Smooth muscle cell (in vitro differentiated cells): ENCODE results near the gene CD6. TPM values are rescaled to one million over a fixed set of nuclear protein-coding genes. Genes with fewer than 3 reads are reported as not detected.

Experiments used
- DNase-seq: peaks from one replicate; lab custom pipeline; 2025; ENCODE audit not compliant: unreplicated experiment; lab: John Stamatoyannopoulos, UW
- H2AFZ ChIP-seq: fragments of 200-600 bp; sonication (generic); 2 replicates; pipeline ENCODE4 v1.6.0; 2016; ENCODE audit warnings: antibody characterized with exemption, low read depth, mild to moderate bottlenecking
- H3F3A ChIP-seq: fragments of 200-600 bp; sonication (generic); 2 replicates; pipeline ENCODE4 v1.6.0; 2017; ENCODE audit warnings: antibody characterized with exemption, low read depth
- H3K27ac ChIP-seq: fragments of 200-600 bp; sonication (generic); 2 replicates; pipeline ENCODE4 v1.5.1; 2016; ENCODE audit warnings: low read depth, mild to moderate bottlenecking
- H3K27me3 ChIP-seq: fragments of 200-600 bp; sonication (generic); 2 replicates; pipeline ENCODE4 v1.6.1; 2016; ENCODE audit warnings: low read depth, mild to moderate bottlenecking
- H3K36me3 ChIP-seq: fragments of 200-600 bp; sonication (generic); 2 replicates; pipeline ENCODE4 v1.5.1; 2016; ENCODE audit warnings: low read depth
- H3K4me1 ChIP-seq: fragments of 200-600 bp; sonication (generic); 2 replicates; pipeline ENCODE4 v1.5.1; 2016; ENCODE audit warnings: low read depth
- H3K4me2 ChIP-seq: fragments of 200-600 bp; sonication (generic); 2 replicates; pipeline ENCODE4 v1.6.0; 2016; ENCODE audit warnings: mild to moderate bottlenecking
- H3K4me3 ChIP-seq: fragments of 200-600 bp; sonication (generic); 2 replicates; pipeline ENCODE4 v1.5.1; 2016; ENCODE audit warnings: mild to moderate bottlenecking
- H3K79me2 ChIP-seq: fragments of 200-600 bp; sonication (generic); 2 replicates; pipeline ENCODE4 v1.6.0; 2016; ENCODE audit warnings: low read depth, mild to moderate bottlenecking
- H3K9ac ChIP-seq: fragments of 200-600 bp; sonication (generic); 2 replicates; pipeline ENCODE4 v1.6.0; 2016; ENCODE audit warnings: low read depth
- H3K9me3 ChIP-seq: fragments of 200-600 bp; sonication (generic); replicated peaks from 2 replicates; pipeline ENCODE4 v1.5.1; 2016; ENCODE audit warnings: low read depth
- H4K20me1 ChIP-seq: fragments of 200-600 bp; sonication (generic); 2 replicates; pipeline ENCODE4 v1.6.0; 2016; ENCODE audit warnings: low read depth
- WGBS: methylation state at CpG from one replicate; pipeline ENCODE4 v1.1.7; 2016; ENCODE audit warnings: low lambda C conversion rate; 5-methylcytosine and 5-hydroxymethylcytosine counted together
- polyA plus RNA-seq: library from polyadenylated mRNA; unstranded; fragments of >200 nt; fragmentation: Nextera tagmentation; extraction: Ambion mirVana; gene quantifications from 2 replicates; pipeline ENCODE4 v1.2.1, GENCODE V29; 2016
- total RNA-seq: library from RNA; depleted of rRNA; stranded (reverse); fragments of >200 nt; gene quantifications from 2 replicates; pipeline ENCODE4 v1.2.3, GENCODE V29; 2014
- TF ChIP-seq, protein P1 (sequence below): fragments of 200-600 bp; sonication (generic); IDR thresholded peaks from 2 replicates; pipeline ENCODE4 v1.5.1; 2017; ENCODE audit warnings: borderline replicate concordance, mild to moderate bottlenecking, antibody characterized with exemption; ENCODE audit not compliant: insufficient read depth, poor library complexity, severe bottlenecking

Gene CD6
- total and polyA plus RNA-seq, 2 experiments from 2014 or later = 0.27 TPM; not detected in 1

GRCh38 chr11:60957188-60957587 is 14.3 kb upstream of the CD6 start:
- Histone ChIP-seq H3F3A (no peaks in the 10 kb centered on the region), H4K20me1 (no peaks in the 10 kb centered on the region), H3K36me3 (no peaks in the 10 kb centered on the region), H3K27ac (no peak overlapping the region), H3K79me2 (no peaks in the 10 kb centered on the region), H3K4me3 (no peak overlapping the region), H3K4me2 (no peak overlapping the region), H3K27me3 (peaks cover 14% of the 10 kb centered on the region), H3K4me1 (peaks cover 2% of the 10 kb centered on the region), H3K9me3 (no peaks in the 10 kb centered on the region), H2AFZ (no peak overlapping the region), H3K9ac (no peak overlapping the region)
- TF ChIP-seq, protein P1, sequence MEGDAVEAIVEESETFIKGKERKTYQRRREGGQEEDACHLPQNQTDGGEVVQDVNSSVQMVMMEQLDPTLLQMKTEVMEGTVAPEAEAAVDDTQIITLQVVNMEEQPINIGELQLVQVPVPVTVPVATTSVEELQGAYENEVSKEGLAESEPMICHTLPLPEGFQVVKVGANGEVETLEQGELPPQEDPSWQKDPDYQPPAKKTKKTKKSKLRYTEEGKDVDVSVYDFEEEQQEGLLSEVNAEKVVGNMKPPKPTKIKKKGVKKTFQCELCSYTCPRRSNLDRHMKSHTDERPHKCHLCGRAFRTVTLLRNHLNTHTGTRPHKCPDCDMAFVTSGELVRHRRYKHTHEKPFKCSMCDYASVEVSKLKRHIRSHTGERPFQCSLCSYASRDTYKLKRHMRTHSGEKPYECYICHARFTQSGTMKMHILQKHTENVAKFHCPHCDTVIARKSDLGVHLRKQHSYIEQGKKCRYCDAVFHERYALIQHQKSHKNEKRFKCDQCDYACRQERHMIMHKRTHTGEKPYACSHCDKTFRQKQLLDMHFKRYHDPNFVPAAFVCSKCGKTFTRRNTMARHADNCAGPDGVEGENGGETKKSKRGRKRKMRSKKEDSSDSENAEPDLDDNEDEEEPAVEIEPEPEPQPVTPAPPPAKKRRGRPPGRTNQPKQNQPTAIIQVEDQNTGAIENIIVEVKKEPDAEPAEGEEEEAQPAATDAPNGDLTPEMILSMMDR = no peak
- DNase-seq = no peak
- 85% methylated on average over 4 of the region's 4 CpGs for WGBS

DNA sequence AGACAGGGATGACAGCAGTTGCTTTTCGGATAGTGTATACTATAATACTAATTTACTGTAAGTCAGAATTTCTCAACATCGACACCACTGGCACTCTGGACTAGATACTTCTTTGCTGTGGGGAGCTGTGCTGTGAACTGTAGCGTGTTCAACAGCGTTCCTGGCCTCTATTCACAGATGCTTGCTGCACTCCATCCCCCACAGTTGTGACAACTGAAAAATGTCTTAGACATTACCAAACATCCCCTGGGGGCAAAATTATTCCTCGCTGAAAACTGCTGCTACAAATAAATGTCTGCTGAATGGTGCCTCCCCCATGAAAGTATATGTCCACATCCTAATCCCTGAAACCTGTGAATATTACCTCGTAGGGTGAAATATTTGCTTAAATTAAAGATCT is 12.0 kb upstream of the CD6 start:
- no peak overlapping the region for H3K4me2 ChIP-seq
- 75% methylated on average over 6 of the region's 6 CpGs for WGBS
- H3K9me3 ChIP-seq = no peaks in the 10 kb centered on the region
- peaks cover 11% of the 10 kb centered on the region for H3K27me3 ChIP-seq
- no peaks in the 10 kb centered on the region for H3F3A ChIP-seq
- H3K9ac ChIP-seq = no peak overlapping the region
- TF ChIP-seq, protein P1 = no peak
- no peaks in the 10 kb centered on the region for H3K36me3 ChIP-seq
- H4K20me1 ChIP-seq = no peaks in the 10 kb centered on the region
- DNase-seq = no peak
- H3K27ac ChIP-seq = peak overlapping the region; percentile 29
- H3K79me2 ChIP-seq = no peaks in the 10 kb centered on the region
- no peak overlapping the region for H2AFZ ChIP-seq
- no peaks in the 10 kb centered on the region for H3K4me1 ChIP-seq
- H3K4me3 ChIP-seq = no peak overlapping the region

DNA sequence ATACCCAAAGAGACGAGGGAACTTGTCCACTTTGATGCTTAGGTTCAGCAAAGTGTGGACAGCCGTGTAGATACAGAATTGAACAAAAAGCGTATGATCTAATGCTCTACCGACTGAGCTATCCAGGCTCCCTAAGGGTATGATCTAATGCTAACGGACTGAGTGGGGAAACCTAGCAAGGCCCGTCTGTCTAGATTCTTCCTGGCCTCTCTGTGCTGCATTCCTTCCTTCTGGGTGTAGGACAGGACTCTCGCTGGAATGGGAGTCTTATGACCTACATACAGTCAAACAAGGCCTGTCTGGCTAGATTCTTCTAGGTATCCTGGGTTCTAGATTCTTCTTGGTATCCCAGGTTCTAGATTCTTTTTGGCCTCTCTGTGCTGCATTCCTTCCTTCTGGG is 11.1 kb upstream of the CD6 start:
- H2AFZ ChIP-seq = no peak overlapping the region
- TF ChIP-seq, protein P1 = no peak
- H3K4me3 ChIP-seq = no peak overlapping the region

GRCh38 chr11:60964801-60965200 is 6.7 kb upstream of the CD6 start:
- no peaks in the 10 kb centered on the region for H3K9me3 ChIP-seq
- peaks cover 11% of the 10 kb centered on the region for H3K27me3 ChIP-seq
- H4K20me1 ChIP-seq = no peaks in the 10 kb centered on the region
- no peak overlapping the region for H3K4me3 ChIP-seq
- H3K79me2 ChIP-seq = no peaks in the 10 kb centered on the region
- no peak overlapping the region for H2AFZ ChIP-seq
- H3K36me3 ChIP-seq = no peaks in the 10 kb centered on the region
- H3K9ac ChIP-seq = no peak overlapping the region
- H3K4me1 ChIP-seq = no peaks in the 10 kb centered on the region
- H3K4me2 ChIP-seq = no peak overlapping the region
- TF ChIP-seq, protein P1 = no peak
- no peak for DNase-seq
- H3F3A ChIP-seq = no peaks in the 10 kb centered on the region
- WGBS = 83% methylated on average over 6 of the region's 6 CpGs
- no peak overlapping the region for H3K27ac ChIP-seq

More for the DNA sequence above, 11.1 kb upstream of the CD6 start:
- H3K4me1 ChIP-seq = no peaks in the 10 kb centered on the region
- no peak for DNase-seq
- H3K9ac ChIP-seq = peak overlapping the region; percentile 37
- H3K27ac ChIP-seq = peak overlapping the region; percentile 58
- peaks cover 11% of the 10 kb centered on the region for H3K27me3 ChIP-seq
- H4K20me1 ChIP-seq = no peaks in the 10 kb centered on the region
- no peaks in the 10 kb centered on the region for H3K9me3 ChIP-seq
- H3F3A ChIP-seq = no peaks in the 10 kb centered on the region
- H3K36me3 ChIP-seq = no peaks in the 10 kb centered on the region
- no peaks in the 10 kb centered on the region for H3K79me2 ChIP-seq
- WGBS = 66% methylated on average over 7 of the region's 7 CpGs
- no peak overlapping the region for H3K4me2 ChIP-seq
